GM18505 (cell line): ENCODE data around the gene SLC26A2.
"Not testable (repeated sequence)": the region's sequence is repeated elsewhere in the genome, so short reads cannot be mapped to it uniquely, and the experiment has no call there.

Experiments used
- ATAC-seq: cut with Tn5 transposase; IDR thresholded peaks from one replicate; pipeline ENCODE4 v1.9.1; 2021; ENCODE audit not compliant: unreplicated experiment
- POLR2A ChIP-seq: IDR thresholded peaks from 4 replicates; pipeline ENCODE4 v1.6.1; 2011; ENCODE audit warnings: borderline replicate concordance; ENCODE audit not compliant: insufficient read depth, insufficient read length; ENCODE audit errors: extremely low read depth

Gene SLC26A2

DNA sequence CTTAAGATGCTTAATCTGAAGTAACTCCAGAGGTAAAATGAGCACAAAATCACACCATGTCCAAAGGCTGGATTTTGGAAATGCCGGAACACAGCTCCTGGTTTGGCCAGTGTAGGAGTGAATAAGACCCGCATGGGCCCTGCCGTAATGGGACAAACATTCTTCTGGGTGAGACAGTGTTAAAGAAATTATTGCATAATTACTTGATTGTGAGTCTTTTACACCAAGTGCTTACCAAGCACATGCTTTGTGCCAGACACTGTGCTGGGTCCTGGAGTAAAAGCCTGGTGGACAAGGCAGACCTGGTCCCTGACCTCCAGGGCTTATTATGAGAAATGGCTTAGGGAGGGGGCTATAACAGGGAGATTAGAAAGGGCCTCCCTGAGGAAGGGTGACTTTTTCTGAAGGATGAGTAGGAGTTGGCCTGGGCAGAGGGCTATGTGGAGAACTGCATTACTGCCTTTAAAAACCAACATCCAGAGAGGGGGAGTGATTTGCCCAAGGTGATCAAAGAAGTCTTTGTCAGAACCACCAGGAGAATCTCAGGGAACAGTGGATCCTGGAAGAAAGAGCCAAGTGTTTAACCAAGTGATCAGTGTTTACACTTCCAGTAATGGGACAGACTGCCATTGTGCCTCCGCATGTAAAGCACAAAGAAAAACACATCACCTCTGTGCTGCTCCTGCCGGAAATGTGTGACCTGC is 19.5 kb upstream of the SLC26A2 start:
- no peak for TF ChIP-seq POLR2A
- ATAC-seq = no peak

DNA sequence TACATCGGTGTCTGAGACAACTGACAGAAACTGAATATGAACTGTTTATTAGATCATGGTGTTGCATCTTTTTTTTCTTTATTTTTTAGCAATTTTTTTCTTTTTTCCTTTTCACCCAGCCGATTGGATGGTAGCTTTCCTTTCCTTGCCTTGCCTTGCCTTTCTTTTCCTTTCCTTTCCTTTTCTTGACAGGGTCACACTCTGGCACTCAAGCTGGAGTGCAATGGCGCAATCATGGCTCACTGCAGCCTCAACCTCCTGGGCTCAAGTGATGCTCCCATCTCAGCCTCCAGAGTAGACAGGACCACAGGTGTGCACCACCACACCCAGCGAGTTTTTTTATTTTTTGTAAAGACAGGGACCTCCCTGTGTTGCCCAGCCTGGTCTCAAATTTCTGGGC is 18.8 kb upstream of the SLC26A2 start:
- no peak for TF ChIP-seq POLR2A
- no peak for ATAC-seq

- TF ChIP-seq POLR2A = no peak
- ATAC-seq = no peak
These were observed 18.4 kb upstream of the SLC26A2 start for GRCh38 chr5:149942199-149942598.

DNA sequence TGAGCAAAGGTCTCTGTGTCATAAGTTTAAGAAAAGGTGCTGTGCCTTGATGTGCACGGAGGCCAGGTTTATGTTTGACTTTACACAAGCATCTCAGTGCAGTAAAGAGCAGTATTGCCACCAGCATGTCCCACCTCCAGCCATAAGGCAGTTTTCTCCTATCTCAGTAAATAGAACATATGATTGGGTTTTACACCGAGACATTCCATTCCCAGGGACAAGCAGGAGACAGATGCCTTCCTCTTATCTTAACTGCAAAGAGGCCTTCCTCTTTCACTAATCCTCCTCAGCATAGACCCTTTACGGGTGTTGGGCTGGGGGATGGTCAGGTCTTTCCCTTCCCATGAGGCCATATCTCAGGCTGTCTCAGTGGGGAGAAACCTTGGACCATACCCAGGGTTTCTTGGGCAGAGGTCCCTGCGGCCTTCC is 17.8 kb upstream of the SLC26A2 start:
- ATAC-seq = not testable (repeated sequence)

DNA sequence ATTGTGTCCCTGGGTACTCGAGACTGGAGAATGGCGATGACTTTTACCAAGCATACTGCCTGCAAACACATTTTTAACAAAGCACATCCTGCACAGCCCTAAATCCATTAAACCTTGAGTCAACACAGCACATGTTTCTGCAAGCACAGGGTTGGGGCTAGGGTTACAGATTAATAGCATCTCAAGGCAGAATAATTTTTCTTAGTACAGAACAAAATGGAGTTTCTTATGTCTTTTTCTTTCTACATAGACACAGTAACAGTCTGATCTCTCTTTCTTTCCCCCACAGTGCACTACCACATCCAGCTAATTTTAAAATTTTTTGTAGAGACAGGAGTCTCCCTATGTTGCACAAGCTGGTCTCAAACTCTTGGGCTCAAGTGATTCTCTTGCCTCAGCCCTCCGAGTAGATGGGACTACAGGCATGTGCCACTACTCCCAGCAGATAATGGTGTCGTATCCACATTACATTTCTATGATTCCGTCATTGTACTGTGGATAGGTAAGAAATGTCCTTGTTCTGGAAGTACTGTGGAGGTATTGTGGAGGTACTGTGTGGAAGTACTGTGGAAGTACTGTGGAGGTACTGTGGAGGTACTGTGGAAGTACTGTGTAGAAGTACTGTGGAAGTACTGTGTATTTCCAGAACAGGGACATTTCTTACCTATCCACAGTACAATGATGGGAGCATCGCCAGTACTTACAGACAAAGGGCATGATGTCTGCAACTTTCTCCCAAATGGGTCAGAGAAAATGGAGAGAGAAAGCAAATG is 17.2 kb upstream of the SLC26A2 start:
- ATAC-seq = not testable (repeated sequence)

GRCh38 chr5:149944666-149945065 is 15.9 kb upstream of the SLC26A2 start, which contains the start of gene PDE6A:
PDE6A (minus strand) TSS chr5:149944793; CDS start chr5:149944673, 120 bp downstream.
- ATAC-seq = no peak
- TF ChIP-seq POLR2A = no peak

DNA sequence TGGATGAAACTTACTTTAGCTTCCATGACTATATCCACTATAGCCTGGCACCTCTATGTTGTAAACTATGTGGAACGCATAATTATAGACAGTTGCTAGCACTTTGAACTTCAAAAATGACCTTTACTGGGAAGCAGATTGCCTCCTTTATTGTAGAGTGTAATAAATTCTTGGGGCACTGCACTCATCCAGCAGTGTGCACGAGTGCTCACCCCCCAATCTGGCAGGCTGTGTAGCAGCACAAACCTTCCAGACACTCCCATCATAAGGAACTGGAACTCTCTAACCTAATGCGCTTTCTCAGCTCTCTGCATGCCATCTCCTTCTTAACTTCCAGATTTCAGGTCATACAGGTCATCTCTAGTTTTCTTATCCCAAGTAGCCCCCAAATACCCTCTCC is 14.4 kb upstream of the SLC26A2 start:
- no peak for ATAC-seq
- no peak for TF ChIP-seq POLR2A

DNA sequence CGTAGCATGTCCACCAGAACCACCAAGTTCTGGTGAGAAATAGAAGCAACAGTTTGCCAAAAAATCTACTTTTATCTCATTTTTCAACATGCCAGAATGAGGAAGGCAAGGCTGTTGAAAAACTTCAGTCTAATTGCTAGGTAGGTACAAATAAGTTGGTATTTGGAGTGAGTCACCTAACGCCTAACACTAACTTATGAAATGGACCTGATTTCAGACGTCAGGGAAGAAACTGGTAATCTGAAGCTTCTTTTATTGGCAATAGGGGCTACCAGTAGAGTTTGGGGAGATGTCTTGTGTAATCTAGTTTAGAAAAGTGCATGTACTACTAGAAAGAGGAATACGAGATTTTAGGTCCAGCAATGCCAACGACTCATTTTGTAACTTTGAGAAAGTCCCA is 11.6 kb upstream of the SLC26A2 start:
- TF ChIP-seq POLR2A = no peak
- ATAC-seq = no peak

DNA sequence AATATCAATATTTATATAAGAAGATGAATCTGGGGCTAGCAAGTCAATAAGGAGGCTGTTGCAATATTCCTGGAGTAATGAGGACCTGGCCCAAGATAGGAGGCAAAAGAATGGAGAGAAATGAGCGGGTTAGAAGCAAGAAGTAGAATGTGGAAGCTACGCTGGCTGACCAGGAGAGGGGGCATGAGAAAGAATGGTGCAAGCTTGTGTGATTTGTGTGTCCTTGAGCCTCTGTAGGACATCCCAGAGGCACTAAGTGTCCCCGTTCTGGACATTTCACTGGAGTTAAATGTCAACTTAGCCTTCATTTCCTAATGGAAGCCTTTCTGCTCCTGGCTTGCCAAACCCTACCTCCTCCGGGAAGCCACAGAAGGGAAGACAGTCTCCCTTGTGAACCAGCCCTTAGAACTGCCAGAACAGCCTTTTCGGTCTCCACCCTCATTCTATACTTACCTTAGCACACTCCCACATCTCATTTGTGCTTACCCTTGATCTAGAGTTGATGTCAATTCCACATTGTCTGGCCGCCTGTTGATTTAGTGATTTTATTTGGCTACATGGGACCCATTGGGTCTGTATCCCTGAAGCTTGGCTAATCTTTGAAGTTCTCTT is 9.3 kb upstream of the SLC26A2 start:
- no peak for ATAC-seq
- no peak for TF ChIP-seq POLR2A

DNA sequence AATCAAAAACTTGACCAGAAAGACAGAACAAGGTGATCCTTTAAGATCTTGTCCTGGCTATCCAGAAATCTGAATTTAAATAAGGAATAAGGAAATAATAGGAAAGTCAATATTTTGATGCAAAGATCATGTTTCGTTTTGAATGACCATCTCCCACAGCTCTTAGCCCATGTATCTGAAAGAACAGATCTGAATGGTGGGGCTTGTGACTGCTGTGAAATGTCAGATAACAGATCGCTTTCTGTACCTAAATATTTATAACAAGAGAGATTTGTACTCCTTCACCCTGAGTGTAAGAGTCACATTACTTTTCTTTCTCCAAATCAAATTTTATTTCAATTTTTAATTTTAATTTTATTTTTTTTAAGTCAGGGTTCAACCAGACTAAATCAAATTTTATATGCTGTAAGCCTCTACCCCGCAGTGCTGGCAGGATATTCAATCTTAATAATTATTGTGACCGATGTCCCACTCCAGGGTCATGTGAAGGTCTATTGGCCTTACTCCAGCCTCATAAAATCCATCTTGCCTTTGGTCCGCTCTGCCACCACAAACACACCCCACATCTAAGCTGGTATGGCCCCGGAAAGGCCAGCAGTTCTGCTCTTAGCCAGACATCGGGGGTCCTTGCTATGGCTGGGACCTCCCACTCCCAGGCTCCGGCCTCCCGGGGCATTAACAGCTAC is 7.0 kb upstream of the SLC26A2 start:
- no peak for TF ChIP-seq POLR2A
- ATAC-seq = no peak

DNA sequence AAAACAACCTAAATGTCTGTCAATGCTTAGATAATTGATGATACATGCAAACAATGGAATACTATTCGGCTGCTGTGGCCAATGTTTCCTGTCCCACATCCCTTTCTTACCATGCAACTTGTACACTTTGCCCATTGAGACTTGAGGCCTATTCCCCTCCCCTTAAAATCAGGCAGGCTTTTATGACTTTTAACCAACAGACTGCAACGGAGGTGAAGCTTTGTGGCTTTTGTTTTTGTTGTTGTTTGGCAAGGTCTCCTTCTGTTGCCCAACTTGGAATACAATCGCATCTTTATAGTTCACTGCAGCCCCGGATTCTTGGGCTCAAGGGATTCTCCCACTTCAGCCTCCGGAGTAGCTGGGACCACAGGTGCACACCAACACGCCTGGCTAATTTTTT is 5.8 kb upstream of the SLC26A2 start:
- no peak for ATAC-seq
- no peak for TF ChIP-seq POLR2A

DNA sequence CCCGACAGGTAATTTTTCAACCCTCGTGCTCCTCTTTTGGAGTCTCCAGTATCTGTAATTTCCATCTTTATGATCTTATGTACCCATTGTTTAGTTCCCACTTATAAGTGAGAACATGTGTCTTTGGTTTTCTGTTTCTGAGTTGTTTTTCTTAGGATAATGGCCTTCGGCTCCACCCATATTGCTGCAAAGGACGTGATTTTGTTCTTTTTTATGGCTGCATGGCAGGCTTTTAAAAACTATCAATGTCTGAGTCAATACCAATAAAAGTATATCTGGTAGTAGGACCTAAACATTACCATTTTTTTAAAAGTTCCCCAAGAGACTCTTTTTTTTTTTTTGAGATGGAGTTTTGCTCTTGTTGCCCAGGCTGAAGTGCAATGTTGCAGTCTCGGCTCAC is 3.9 kb upstream of the SLC26A2 start:
- ATAC-seq = no peak
- no peak for TF ChIP-seq POLR2A

DNA sequence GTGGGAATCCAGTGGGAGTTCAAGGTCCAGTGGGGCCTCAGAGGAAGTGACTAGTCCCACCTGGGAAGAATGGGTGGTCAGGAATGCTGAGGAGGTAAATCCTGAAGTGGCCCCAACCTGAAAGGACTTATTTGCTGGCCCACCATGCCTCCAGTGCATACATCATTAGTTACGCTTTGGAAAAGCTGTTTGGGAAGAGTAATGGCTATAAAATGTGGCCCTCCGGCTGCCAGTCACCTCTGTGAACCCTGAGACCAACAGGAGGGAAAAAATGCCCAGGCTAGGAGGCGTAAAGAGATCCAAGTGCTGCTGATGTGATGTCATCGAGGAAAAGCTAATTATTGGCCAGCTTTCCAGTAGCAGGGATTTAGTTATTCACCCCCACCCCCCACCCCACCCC is 2.7 kb upstream of the SLC26A2 start:
- TF ChIP-seq POLR2A = no peak
- ATAC-seq = no peak
